Progenitor cell of endocrine pancreas (in vitro differentiated cells): Measurements from ENCODE around the gene UNC5CL. TPM values are rescaled to one million over a fixed set of nuclear protein-coding genes. Genes with fewer than 3 reads are reported as not detected.

Experiments
- DNase-seq: peaks from one replicate; pipeline ENCODE4 v3.0.0; 2021; ENCODE audit warnings: low spot score; ENCODE audit not compliant: unreplicated experiment
- H3K27ac Mint-ChIP-seq: 2 replicates; pipeline ENCODE4 v1.8.0; 2021; ENCODE audit warnings: mild to moderate bottlenecking, moderate library complexity, mixed read lengths
- H3K27me3 Mint-ChIP-seq: 2 replicates; pipeline ENCODE4 v1.8.0; 2021; ENCODE audit warnings: mixed read lengths
- H3K36me3 Mint-ChIP-seq: 2 replicates; pipeline ENCODE4 v1.8.0; 2022; ENCODE audit warnings: mixed read lengths; ENCODE audit not compliant: insufficient read depth
- H3K4me1 Mint-ChIP-seq: 2 replicates; pipeline ENCODE4 v1.8.0; 2021; ENCODE audit warnings: low read depth, mixed read lengths
- H3K4me3 Mint-ChIP-seq: 2 replicates; pipeline ENCODE4 v1.8.0; 2021; ENCODE audit warnings: low read depth, mild to moderate bottlenecking, moderate library complexity, mixed read lengths
- H3K9me3 Mint-ChIP-seq: 2 replicates; pipeline ENCODE4 v1.8.0; 2021; ENCODE audit warnings: low read depth, mixed read lengths
- total RNA-seq: library from RNA; stranded (reverse); gene quantifications from 2 replicates; pipeline ENCODE4 v1.2.1, GENCODE V29; 2021
- TF ChIP-seq, protein P1 (sequence below): fragments of 200-600 bp; sonication (generic); IDR thresholded peaks from one replicate; pipeline ENCODE4 v1.5.0; 2021; ENCODE audit warnings: antibody characterized with exemption, mild to moderate bottlenecking; ENCODE audit not compliant: unreplicated experiment

The UNC5CL gene
- total RNA-seq, 1 donor from 2014 or later: 3.7 TPM

GRCh38 chr6:40977085-40977484, 61.9 kb downstream of the UNC5CL start:
- H3K4me1 Mint-ChIP-seq: no peaks in the 10 kb centered on the region
- no peaks in the 10 kb centered on the region for H3K27me3 Mint-ChIP-seq
- H3K36me3 Mint-ChIP-seq: peaks cover 8% of the 10 kb centered on the region
- peaks cover 42% of the 10 kb centered on the region for H3K9me3 Mint-ChIP-seq
- no peak overlapping the region for H3K4me3 Mint-ChIP-seq
- DNase-seq: no peak
- TF ChIP-seq, protein P1, sequence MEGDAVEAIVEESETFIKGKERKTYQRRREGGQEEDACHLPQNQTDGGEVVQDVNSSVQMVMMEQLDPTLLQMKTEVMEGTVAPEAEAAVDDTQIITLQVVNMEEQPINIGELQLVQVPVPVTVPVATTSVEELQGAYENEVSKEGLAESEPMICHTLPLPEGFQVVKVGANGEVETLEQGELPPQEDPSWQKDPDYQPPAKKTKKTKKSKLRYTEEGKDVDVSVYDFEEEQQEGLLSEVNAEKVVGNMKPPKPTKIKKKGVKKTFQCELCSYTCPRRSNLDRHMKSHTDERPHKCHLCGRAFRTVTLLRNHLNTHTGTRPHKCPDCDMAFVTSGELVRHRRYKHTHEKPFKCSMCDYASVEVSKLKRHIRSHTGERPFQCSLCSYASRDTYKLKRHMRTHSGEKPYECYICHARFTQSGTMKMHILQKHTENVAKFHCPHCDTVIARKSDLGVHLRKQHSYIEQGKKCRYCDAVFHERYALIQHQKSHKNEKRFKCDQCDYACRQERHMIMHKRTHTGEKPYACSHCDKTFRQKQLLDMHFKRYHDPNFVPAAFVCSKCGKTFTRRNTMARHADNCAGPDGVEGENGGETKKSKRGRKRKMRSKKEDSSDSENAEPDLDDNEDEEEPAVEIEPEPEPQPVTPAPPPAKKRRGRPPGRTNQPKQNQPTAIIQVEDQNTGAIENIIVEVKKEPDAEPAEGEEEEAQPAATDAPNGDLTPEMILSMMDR: no peak
- no peak overlapping the region for H3K27ac Mint-ChIP-seq

Other genes starting within 250 kb of the UNC5CL start
- not detected in 2 replicates for gene TSPO2, start 3.2 kb upstream of the UNC5CL start, total RNA-seq
- gene APOBEC2, start 14.0 kb upstream of the UNC5CL start, total RNA-seq: 1.2 and 1.4 TPM in 2 replicates
- gene OARD1, start 33.1 kb upstream of the UNC5CL start, total RNA-seq: 45.7 and 51.4 TPM in 2 replicates
- 61.8 and 62.7 TPM in 2 replicates for gene NFYA, start 33.8 kb upstream of the UNC5CL start, total RNA-seq
- not detected in 2 replicates for gene TREML1, start 115.1 kb upstream of the UNC5CL start, total RNA-seq
- gene TREM2, start 123.9 kb upstream of the UNC5CL start, total RNA-seq: not detected in 2 replicates
- gene TREML2, start 161.9 kb upstream of the UNC5CL start, total RNA-seq: not detected in 2 replicates
- gene TREML4, start 189.1 kb upstream of the UNC5CL start, total RNA-seq: not detected in 2 replicates
- gene TREM1, start 247.5 kb upstream of the UNC5CL start, total RNA-seq: not detected in 2 replicates